C4-2B (cell line): ENCODE data around the gene MGST2.

ENCODE experiments used
- H3K27ac ChIP-seq: fragments of 450-650 bp; 2 replicates; pipeline ENCODE4 v1.5.1; 2017
- CTCF ChIP-seq: fragments of 450-650 bp; conservative IDR thresholded peaks from 2 replicates; pipeline ENCODE4 v1.5.1; 2017; ENCODE audit warnings: mild to moderate bottlenecking
- ZFX ChIP-seq: fragments of 450-650 bp; IDR thresholded peaks from 2 replicates; pipeline ENCODE4 v1.6.1; 2017

Gene MGST2

GRCh38 chr4:139696491-139696890, 30.9 kb downstream of the MGST2 start:
- TF ChIP-seq CTCF = no peak
- no peak for TF ChIP-seq ZFX
- peak overlapping the region; percentile 43; the same call in 1 of the 2 replicates for H3K27ac ChIP-seq

GRCh38 chr4:139698167-139698925, 32.7 kb downstream of the MGST2 start:
- peak overlapping the region; percentile 28; the same call in 1 of the 2 replicates for H3K27ac ChIP-seq
- TF ChIP-seq CTCF = peak; percentile 51

- H3K27ac ChIP-seq = no peak overlapping the region
- no peak for TF ChIP-seq CTCF
- TF ChIP-seq ZFX = no peak
Observed at GRCh38 chr4:139700568-139700967, 34.9 kb downstream of the MGST2 start.

GRCh38 chr4:139704915-139705485, 39.4 kb downstream of the MGST2 start:
- TF ChIP-seq CTCF (peak; percentile 36), ZFX (no peak)
- H3K27ac ChIP-seq = no peak overlapping the region

- no peak overlapping the region for H3K27ac ChIP-seq
- TF ChIP-seq CTCF (no peak), ZFX (no peak)
Observed at GRCh38 chr4:139709660-139710059, 44.0 kb downstream of the MGST2 start.

GRCh38 chr4:139710073-139710472, 44.5 kb downstream of the MGST2 start:
- TF ChIP-seq ZFX = no peak
- no peak for TF ChIP-seq CTCF
- H3K27ac ChIP-seq = no peak overlapping the region

- TF ChIP-seq ZFX (no peak), CTCF (no peak)
- H3K27ac ChIP-seq = no peak overlapping the region
Observed at GRCh38 chr4:139711461-139711860, 45.8 kb downstream of the MGST2 start.
